LNCAP (cell line): ENCODE results near the gene KLK6.

Experiments
- CTCF ChIP-seq: fragments of 450-650 bp; IDR thresholded peaks from 2 replicates; pipeline ENCODE4 v1.5.1; 2017; ENCODE audit warnings: mild to moderate bottlenecking

The KLK6 gene

GRCh38 chr19:50939596-50939995 is 29.8 kb downstream of the KLK6 start:
- no peak for TF ChIP-seq CTCF

GRCh38 chr19:50933640-50934039 is 35.8 kb downstream of the KLK6 start:
- no peak for TF ChIP-seq CTCF

- no peak for TF ChIP-seq CTCF
Observed at GRCh38 chr19:50932690-50933083, 36.7 kb downstream of the KLK6 start.

- no peak for TF ChIP-seq CTCF
Observed at GRCh38 chr19:50932018-50932689, 37.2 kb downstream of the KLK6 start.

- TF ChIP-seq CTCF: no peak
Observed at GRCh38 chr19:50931023-50931422, 38.4 kb downstream of the KLK6 start.

- TF ChIP-seq CTCF: no peak
Observed at GRCh38 chr19:50928831-50929230, 40.6 kb downstream of the KLK6 start.

- TF ChIP-seq CTCF: no peak
Observed at GRCh38 chr19:50926144-50926543, 43.2 kb downstream of the KLK6 start.

GRCh38 chr19:50925734-50926133 is 43.7 kb downstream of the KLK6 start:
- no peak for TF ChIP-seq CTCF
